GM18858 (cell line): ENCODE measurements around the gene MXD4.

ENCODE experiments used
- ATAC-seq: cut with Tn5 transposase; IDR thresholded peaks from one replicate; pipeline ENCODE4 v1.9.1; 2021; ENCODE audit not compliant: unreplicated experiment

The MXD4 gene

DNA sequence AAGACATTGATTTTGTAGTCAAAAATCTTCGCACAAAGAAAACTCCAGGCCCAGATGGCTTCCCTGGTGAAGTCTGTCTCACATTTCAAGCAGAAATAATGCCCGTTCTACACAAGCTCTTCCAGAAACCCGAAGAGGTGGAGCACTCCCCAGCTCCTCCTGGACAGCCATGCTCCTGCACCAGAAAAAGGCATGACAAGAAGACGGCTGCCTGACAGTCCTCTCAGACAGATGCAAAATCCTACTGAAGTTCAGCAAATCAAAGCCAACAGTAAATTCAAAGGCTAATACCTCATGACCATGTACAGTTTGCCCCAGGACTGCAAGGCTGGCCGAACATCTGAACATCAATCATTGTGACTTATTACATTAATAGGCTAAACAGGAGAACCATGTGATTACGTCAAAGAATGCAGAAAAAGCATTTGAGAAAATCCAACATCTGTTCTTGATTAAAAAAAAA is 30.8 kb upstream of the MXD4 start:
- ATAC-seq = no peak

GRCh38 chr4:2291705-2292645 is 30.1 kb upstream of the MXD4 start:
- ATAC-seq = no peak

- no peak for ATAC-seq
Measured at GRCh38 chr4:2290974-2291704, 29.2 kb upstream of the MXD4 start.

- ATAC-seq = no peak
Measured at GRCh38 chr4:2290488-2290887, 28.6 kb upstream of the MXD4 start.

DNA sequence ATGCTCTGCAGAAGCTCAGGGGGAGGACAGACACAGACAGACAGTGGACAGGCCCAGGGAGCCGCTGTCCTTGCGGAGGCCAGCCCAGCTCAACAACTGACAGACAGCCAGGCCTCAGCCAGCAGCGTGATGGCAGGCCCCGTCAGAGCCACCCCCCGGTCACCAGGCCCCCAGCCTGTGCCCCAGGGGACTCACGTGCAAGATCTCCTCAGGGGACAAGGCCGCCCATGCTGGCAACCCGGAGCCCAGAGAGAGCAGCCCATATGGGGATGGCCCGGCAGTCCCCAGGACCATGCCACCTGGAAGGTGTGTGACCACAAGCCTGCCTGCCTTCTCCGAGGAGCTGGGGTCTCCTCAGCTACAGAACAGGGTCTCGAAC is 28.0 kb upstream of the MXD4 start:
- no peak for ATAC-seq

GRCh38 chr4:2289311-2289954 is 27.5 kb upstream of the MXD4 start:
- no peak for ATAC-seq

DNA sequence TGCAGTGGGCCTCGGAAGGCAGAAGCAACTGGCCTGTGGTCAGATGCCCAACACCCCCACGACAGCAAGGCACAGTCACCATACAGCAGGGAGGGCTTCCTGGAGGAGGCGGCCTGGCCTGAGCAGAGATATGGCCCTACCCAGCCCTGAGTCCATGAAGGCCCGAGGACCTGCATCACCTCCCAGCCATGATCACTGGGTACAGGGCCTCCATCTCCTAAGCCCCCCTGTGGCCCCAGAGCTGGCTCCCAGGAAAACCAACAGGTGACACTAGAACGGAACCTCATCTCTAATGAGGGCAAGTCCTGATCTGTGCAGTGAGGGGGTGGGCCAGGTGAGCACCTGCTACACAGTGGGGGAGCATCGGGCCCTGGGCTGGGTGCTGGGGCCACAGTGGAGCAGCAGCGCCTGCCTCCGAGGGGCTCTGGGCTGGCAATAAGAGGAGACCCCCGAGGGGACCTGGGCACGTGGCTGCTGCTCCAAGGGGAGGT is 26.2 kb upstream of the MXD4 start:
- ATAC-seq = no peak

- no peak for ATAC-seq
Measured at GRCh38 chr4:2287594-2287915, 25.6 kb upstream of the MXD4 start.

GRCh38 chr4:2286904-2287593 is 25.1 kb upstream of the MXD4 start:
- ATAC-seq = no peak

GRCh38 chr4:2285613-2286381 is 23.9 kb upstream of the MXD4 start:
- ATAC-seq = no peak

GRCh38 chr4:2284934-2285612 is 23.2 kb upstream of the MXD4 start:
- no peak for ATAC-seq

DNA sequence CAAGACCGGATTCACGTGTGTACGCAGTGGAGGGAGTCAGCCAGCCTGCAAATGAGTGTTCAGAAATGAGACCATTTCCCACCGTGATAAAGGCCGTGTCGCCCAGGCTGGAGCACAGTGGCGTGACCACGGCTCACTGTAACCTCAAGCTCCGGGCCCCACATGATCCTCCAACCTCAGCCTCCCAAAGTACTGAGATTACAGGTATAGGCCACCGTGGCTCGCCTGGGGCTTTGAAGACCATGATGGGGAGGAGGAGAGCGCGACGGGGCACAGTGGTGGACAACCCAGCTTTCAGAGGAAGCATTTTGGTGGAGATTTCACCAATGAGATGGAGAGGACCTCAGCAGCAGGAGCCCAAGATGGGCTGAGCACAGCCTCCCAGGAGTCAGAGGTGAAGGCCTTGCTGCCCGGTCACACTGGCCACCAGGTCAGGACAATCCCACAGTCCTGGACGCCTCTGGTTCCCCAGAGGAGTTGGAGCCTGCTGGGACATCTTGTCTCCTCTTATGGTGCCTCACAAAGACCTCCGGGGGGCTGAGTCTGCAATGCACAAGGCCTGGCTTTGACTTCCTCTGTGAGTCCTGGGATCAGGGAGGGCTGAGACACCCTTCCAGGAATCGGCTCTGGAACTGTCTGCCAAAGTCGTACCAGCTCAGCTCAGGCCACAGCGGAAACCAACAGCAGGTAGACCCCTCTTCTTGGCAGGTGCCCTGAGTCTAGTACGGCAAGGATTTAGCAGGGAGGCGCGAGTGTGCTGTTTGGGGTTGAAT is 22.4 kb upstream of the MXD4 start:
- no peak for ATAC-seq

- ATAC-seq = no peak
Measured at GRCh38 chr4:2283199-2283711, 21.3 kb upstream of the MXD4 start.

- ATAC-seq = peak; percentile 57
Measured at GRCh38 chr4:2281575-2282343, 19.9 kb upstream of the MXD4 start.

- ATAC-seq = no peak
Measured at GRCh38 chr4:2280531-2281300, 18.8 kb upstream of the MXD4 start.

DNA sequence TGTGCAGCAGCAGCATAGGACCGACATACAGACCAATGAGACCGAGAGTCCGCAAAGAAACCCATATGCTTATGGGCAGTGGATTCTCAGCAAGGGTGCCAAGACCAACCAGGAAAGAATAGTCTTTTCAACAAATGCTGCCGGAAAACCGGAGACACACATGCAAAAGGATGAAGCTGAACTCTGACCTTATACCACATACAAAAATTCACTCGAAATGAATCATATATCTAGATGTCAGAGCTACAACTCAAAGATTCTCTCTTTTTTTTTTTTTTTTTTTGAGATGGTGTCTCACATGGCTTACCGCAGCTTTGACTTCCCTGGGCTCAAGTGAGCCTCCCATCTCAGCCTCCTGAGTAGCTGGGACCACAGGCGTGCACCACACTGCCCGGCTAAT is 16.0 kb upstream of the MXD4 start:
- ATAC-seq = no peak
